Measurements from ENCODE around the gene LMBR1. TPM values are rescaled to one million over a fixed set of nuclear protein-coding genes. Genes with fewer than 3 reads are reported as not detected.
A peak's percentile ranks its signal among the peaks of the same experiment; 100 is the strongest.
"Not testable (repeated sequence)": the region's sequence is repeated elsewhere in the genome, so short reads cannot be mapped to it uniquely, and the experiment has no call there.

LMBR1 gene
- total RNA-seq, 1 donor from 2014 or later: 100 TPM

- no peak for DNase-seq (ENCODE audit: low read depth, low spot score)
These were observed 233.0 kb downstream of the LMBR1 start for GRCh38 chr7:156659961-156660360.

- DNase-seq (ENCODE audit: low read depth, low spot score): no peak
These were observed 233.8 kb downstream of the LMBR1 start for GRCh38 chr7:156659203-156659602.

DNA sequence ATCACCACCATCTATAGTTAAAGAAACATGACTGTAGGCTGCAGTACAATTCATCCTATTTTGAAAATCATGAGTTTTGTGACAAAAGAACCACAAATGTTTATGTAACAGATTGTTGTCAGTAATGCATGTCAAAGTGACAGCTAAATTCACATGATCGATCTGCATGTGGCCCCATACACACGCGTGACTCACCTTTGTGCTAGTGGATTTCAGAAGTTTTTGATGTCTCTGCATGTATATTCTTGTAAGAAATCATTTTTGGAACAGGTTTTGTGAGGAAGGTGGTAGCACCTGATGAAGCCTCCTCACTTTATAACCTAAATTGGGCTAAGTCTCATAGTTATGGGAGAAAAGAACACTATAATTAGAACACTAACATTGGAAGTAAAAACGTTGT is 235.3 kb downstream of the LMBR1 start:
- no peak for DNase-seq (ENCODE audit: low read depth, low spot score)

GRCh38 chr7:156656598-156656997 is 236.4 kb downstream of the LMBR1 start:
- no peak for DNase-seq (ENCODE audit: low read depth, low spot score)

GRCh38 chr7:156655983-156656382 is 237.0 kb downstream of the LMBR1 start:
- no peak for DNase-seq (ENCODE audit: low read depth, low spot score)

- no peak for DNase-seq (ENCODE audit: low read depth, low spot score)
These were observed 237.7 kb downstream of the LMBR1 start for GRCh38 chr7:156655251-156655650.

DNA sequence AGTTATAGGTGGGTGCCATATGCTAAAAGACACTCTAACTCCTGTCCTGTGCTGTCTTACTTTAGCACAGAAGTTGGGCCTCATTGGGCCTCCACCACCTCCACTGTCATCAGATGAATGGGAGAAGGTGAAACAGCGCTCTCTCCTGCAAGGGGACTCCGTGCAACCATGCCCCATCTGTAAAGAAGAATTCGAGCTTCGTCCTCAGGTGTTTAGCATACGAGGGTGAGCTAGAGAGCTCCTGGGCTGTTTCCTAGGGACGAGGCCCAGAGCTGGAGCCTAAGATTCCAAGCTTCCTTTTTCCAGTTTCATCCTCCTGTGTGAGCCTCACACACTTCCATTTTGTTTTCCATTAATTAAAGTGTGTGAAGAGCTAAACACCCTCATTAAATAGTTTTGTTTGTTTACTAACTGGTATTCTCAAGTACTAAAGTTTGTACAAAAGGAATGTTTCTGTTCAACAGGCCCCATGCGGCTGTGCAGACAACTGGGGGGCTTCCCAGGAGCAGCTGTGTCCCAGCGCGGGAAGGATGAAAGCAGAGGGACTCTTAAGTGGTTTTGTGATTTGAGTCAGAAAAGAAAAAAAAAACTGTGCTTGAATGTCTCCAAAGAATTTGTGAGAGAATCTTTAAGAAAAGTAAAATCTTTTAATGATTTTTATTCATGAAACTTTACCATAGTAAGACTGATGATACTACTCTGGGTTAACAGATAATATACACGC is 238.3 kb downstream of the LMBR1 start:
- DNase-seq (ENCODE audit: low read depth, low spot score): no peak

- no peak for DNase-seq (ENCODE audit: low read depth, low spot score)
These were observed 240.0 kb downstream of the LMBR1 start for GRCh38 chr7:156652886-156653568.

DNA sequence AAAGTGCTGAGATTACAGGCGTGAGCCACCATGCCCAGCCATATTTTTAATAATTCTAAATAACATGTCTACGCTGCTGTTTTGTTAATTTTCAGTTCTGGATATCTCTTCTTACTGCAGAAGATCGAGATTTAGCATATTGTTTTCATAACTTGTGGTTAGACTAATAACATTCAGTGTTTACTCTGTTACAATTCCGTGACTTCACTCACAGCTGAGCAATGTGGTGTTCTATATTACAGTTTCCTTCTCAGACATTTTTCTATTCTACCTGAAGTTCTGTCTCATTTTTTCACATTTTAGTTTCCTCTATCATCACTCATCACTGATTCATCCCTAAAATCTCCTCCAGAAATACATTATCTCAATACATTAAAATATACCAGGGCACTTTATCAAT is 241.5 kb downstream of the LMBR1 start:
- DNase-seq (ENCODE audit: low read depth, low spot score): no peak

- no peak for DNase-seq (ENCODE audit: low read depth, low spot score)
These were observed 242.9 kb downstream of the LMBR1 start for GRCh38 chr7:156650042-156650441.

DNA sequence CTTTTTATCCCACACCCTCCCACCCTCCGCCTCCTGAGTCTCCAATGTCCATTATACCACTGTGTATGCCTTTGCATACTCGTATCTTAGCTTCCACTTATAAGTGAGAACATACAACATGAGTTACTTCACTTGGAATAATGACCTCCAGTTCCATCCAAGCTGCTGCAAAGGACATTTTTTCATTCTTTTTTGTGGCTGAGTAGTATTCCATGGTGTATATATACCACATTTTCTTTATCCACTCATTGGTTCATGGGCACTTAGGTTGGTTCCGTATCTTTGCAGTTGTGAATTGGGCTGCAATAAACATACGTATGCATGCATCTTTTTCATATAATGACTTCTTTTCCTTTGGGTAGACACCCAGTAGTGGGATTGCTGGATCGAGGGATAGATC is 245.7 kb downstream of the LMBR1 start:
- DNase-seq (ENCODE audit: low read depth, low spot score): not testable (repeated sequence)

DNA sequence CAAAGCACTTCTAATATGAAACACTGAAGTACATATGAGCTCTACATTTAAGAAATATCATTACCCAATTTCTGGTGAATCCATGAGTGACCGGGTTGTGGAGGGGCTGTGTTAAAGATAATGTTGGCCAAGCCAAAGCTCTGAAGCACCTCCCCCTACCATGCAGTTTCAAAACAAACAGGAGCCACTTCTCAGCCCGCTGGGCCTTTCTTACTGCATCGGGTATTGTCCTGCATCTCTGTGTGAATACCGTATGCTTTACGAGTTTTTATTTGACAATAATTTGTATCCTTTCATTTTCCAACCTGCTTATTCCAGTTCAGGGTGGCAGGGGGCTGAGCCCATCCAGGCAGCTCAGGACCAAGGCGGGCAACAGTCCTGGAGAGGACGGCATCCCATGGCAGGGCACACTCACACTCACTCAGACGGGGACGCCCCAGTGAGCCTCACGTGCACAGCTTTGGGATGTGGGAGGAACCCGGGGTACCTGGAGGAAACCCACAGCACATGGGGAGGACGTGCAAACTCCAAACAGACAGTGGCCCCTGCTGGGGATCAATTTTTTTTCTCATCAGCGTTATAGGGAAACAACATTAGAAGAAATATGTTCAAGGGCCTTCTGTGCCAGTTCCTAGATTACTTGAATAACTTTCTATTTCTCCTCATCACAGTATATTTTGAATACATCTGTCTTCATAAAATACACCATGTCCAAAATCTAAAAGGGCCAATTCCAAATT is 250.5 kb downstream of the LMBR1 start:
- DNase-seq (ENCODE audit: low read depth, low spot score): no peak

- DNase-seq (ENCODE audit: low read depth, low spot score): no peak
These were observed 252.0 kb downstream of the LMBR1 start for GRCh38 chr7:156640949-156641485.

DNA sequence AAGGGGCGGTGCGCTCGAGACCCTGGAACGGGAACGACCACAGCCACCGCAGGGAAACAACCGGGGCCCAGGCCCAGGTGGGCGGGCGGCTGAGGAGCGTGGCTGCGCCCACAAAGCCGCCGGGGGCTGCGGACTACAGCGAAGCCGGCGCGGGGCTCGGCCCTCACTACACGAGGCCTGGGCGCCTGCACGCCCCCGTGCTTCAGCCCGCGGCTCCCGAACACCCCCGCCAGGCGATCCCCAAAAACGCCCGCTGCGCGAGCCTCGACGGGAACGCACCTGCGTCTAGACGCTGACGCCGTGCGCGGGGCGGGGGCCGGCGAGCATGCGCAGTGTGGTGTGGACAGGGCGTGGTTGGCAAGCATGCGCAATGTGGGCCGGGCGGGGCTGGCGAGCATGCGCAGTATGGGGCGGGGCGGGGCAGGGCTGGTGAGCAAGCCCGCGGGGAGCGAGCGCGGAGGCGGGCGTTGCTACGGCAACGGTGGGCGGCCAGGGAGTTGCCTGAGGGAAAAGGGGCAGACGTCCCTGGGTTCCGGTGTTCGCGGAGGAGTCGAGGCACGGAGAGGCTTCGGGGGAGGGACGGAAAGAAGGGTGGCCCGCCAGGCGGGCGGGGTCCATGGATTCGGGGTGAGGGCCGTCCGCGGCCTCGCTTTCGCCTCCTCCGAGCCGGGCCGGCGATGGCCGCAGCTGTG is 252.6 kb downstream of the LMBR1 start, which contains the start of gene RNF32:
Gene RNF32, plus strand, starts transcription at position 518 of the 692 bp plus-strand sequence. CDS start 3,104 bp downstream, outside the sequence.
- DNase-seq (ENCODE audit: low read depth, low spot score): peak; percentile 67

DNA sequence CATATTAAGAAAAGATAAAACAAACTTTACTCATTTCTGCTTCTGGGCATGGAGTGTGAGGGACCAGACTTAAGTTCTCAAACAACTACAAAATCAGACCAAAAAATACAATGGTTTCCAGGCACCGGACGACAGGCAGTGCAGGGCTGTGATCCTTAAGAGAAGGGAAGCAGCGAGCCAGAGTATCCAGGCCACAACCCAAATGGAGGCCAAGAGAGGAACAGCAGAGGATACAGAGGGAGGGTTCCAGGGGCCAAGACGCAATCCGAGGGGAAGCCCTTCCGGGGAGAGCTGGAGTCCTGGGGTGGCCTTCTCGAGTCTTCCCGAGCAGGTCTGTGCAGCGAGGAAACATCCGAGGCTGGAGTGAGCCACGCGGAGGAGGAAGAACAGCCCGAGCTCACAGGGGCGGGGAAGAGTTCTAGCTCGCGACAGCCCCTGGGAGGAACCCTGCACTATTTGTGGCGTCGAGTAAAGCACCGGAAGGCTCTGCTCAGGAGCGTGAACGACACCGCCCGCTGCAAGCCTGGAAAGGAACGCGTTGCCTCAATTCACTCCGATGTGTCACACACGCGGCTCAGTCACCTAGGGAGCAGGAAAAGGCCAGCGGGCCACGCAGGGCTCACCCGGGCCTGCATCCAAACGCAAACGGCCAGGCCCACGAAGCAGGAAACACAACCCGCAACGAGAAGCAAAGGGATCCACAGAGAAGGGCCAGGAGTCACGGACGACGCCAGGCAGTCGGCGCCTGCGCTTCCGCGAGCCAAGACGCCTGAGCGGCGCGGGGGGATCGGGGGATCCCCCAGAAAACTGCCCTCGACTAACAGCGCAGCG is 253.3 kb downstream of the LMBR1 start:
- DNase-seq (ENCODE audit: low read depth, low spot score): no peak

GRCh38 chr7:156638443-156639077 is 254.4 kb downstream of the LMBR1 start:
- DNase-seq (ENCODE audit: low read depth, low spot score): no peak

DNA sequence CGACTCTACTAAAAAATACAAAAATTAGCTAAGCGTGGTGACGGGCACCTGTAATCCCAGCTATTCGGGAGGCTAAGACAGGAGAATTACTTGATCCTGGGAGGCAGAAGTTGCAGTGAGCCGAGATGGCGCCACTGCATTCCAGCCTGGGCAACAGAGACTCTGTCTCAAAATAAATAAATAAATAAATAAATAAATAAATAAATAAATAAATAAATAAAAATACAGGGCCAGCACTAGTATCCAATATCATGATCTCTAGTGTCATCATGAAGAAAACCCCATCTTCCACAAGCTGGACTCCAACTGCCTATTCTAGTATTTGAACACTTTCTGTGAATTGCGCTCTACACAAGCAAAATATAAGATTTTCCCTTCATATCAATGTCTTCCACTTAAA is 255.9 kb downstream of the LMBR1 start:
- DNase-seq (ENCODE audit: low read depth, low spot score): not testable (repeated sequence)

DNA sequence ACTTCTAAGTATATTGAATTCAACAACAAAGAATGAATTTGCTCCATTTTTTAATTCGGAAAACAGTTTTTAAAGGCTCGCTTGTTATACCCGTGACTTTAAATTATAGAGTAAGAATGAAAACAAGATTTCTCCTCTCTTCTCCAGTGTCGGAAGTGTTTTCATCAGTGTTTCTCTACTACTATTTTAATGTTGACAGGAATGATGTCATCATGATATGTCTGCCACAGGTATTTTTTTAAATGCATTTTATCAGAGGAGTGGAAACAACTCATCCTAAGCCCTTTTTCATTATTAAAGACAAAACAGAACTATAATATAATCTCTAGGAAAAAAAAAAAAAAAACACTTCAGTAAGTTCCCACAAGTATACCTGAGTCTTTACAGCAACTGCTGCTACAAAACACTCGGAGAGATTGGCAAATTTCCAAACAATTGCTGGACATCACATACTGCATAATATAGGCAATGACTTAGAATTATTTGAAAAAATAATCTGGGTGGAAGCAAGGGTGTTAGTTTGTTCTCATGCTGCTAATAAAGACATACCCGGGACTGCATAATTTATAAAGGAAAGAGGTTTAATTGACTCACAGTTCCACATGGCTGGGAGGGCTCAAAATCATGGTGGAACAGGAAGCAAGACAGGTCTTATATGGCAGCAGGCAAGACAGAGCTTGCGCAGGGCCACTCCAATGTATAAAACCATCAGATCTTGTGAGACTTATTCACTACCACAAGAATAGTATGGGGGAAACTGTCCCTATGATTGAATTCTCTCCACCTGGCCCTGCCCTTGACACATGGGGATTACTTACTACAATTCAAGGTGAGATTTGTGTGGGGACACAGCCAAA is 257.2 kb downstream of the LMBR1 start:
- DNase-seq (ENCODE audit: low read depth, low spot score): no peak

DNA sequence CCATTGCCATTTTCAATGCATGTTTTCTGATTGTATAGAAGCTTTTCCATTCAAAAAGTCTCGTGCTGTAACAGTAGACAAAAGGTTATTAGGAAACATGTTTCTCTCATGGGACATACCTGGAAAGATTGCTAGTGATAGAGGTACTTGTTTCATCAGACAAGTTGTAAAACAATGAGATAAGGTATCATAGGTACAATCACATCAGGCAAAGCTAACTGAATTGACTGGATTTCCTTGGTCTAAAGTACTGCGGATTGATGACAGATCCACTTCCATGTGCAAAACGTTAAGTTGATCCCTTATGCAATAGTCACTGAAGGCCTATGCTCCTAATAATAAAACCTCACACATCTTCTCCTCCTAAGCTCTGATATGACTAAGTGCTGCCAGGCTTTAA is 258.9 kb downstream of the LMBR1 start:
- DNase-seq (ENCODE audit: low read depth, low spot score): no peak
